HG03175 (cell line): ENCODE results near the gene USP32.

Experiments used
- ATAC-seq: cut with Tn5 transposase; IDR thresholded peaks from one replicate; pipeline ENCODE4 v1.9.1; 2021; ENCODE audit warnings: mild to moderate bottlenecking, moderate library complexity; ENCODE audit not compliant: unreplicated experiment

The USP32 gene

GRCh38 chr17:60160829-60161501 lies 231.0 kb downstream of the USP32 start:
- no peak for ATAC-seq

GRCh38 chr17:60159479-60159866 lies 232.5 kb downstream of the USP32 start:
- no peak for ATAC-seq

- ATAC-seq: no peak
Observed at GRCh38 chr17:60158751-60159478, 233.0 kb downstream of the USP32 start.

DNA sequence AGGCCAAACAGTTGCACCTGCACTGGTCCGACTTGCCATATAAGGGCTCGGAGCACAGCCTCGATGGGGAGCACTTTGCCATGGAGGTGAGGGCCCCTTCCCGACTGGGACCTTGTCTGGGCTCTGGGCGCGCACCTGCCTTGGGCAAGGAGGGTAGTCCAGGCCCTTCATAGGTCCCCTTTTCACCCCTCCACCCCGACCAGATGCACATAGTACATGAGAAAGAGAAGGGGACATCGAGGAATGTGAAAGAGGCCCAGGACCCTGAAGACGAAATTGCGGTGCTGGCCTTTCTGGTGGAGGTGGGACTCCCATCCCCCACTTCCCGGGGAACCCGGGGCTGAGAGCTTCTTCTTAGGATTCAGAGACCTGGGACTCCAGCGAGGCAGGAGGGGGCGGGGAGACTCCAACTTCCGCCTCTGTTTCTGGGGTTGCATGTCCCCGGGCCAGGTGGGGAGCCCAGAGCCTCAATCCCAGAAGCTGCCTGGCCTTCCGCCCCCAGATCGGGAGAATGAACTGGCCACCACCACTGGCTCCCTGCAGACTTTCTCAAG lies 234.4 kb downstream of the USP32 start:
- ATAC-seq: no peak

- no peak for ATAC-seq
Observed at GRCh38 chr17:60156746-60157145, 235.2 kb downstream of the USP32 start.

DNA sequence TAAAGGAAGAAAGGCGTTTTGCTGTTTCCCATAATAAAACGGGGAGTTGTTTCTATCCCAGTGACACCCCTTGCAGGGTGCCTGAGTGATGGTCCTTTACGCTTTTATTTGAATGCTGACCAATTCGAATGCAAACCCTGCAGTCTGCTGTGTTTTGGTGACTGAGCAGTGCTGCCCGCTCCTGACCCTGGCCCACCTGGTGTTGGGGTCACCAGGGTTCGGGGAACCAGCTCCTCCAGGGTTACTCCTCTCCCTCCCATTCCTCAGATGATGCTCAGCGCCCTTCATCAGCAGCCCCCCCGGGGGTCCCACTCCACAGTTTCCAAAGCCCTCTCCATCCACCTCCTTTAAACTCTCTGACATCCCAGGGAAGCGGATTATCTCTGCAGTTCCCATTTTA lies 236.1 kb downstream of the USP32 start:
- no peak for ATAC-seq

- no peak for ATAC-seq
Observed at GRCh38 chr17:60155427-60155814, 236.5 kb downstream of the USP32 start.

- ATAC-seq: no peak
Observed at GRCh38 chr17:60154616-60155426, 237.1 kb downstream of the USP32 start.

- no peak for ATAC-seq
Observed at GRCh38 chr17:60153606-60154390, 238.1 kb downstream of the USP32 start.

- ATAC-seq: peak; percentile 65
Observed at GRCh38 chr17:60151355-60151754, 240.6 kb downstream of the USP32 start.

DNA sequence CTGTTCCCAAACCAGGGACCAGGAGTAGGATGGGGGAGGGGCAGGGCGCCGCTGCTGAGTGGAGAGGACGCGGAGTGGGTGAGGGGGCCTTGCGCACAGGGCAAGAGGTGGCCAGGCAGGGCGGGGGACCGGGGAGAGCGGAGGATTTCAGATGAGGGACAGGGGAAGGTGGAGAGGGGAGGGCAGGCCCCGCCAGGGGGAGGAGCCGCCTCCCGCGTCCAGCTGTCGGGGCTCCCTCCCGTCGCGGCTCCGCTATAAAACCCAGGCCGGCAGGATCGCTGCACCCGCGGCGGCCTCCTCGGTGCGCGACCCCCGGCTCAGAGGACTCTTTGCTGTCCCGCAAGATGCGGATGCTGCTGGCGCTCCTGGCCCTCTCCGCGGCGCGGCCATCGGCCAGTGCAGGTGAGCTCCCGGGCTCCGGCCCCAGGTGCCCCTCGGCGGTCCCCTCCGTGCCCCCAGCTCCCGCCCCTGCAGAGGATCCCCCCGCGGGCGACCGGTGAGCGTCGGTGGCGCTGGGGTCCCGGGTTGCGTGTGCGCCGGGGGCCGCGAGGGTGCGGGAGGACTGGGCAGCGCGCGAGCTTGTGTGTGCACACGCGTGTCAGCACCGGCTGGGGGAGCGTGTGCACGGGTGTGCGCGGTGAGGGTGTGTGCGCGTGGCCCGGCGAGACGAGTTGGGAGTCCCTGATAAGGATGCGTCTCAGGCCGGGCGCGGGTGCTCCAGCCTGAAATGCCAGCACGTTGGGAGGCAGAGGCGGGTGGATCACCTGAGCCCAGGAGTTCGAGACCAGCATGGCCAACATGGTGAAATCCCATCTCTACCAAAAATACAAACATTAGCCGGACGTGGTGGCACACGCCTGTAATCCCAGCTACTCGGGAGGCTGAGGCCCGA lies 242.0 kb downstream of the USP32 start, which contains the start of gene CA4:
Gene CA4, plus strand, starts transcription at position 283 of the 892 bp plus-strand sequence. Its CDS starts 62 bp downstream, at position 345.
- no peak for ATAC-seq

GRCh38 chr17:60148373-60148772 lies 243.6 kb downstream of the USP32 start:
- ATAC-seq: no peak

GRCh38 chr17:60147553-60148223 lies 244.2 kb downstream of the USP32 start:
- ATAC-seq: no peak

GRCh38 chr17:60146206-60146605 lies 245.7 kb downstream of the USP32 start:
- no peak for ATAC-seq

GRCh38 chr17:60145006-60145935 lies 246.7 kb downstream of the USP32 start:
- ATAC-seq: no peak

DNA sequence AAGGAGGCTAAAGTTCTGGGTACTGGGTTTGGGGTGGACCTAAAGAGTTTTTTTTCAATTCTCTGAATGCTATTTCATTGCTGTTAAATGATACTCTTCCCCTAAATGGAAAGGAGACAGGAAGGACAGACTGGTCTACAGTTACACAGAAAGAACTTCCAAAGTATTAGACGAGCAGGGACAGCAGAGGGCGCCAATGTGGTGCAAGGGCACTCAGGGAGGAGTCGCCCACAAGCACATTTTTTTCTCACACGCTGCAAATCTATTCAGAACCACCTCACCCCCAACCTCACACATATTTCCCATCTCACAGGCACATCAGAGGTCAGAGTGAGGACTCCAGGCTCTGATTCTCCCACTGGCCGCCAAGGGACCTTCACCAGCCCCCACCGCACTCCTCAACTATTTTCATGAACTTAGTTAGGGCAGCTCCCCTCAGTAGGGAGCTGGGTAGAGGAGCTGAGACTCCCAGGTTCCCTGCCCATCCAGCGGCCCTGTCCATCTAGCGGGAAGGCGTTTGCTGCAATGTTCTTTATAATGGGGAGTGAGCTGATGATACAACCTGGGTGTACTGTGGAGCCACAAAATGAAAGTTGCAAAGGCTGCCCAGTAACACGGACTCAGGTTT lies 248.9 kb downstream of the USP32 start:
- peak; percentile 66 for ATAC-seq
